SK-N-SH treated with all-trans-retinoic acid at 6 μM for 48 hours (cell line): Measurements from ENCODE around the gene CHRNG.

Source experiments
- ARNTL ChIP-seq: fragments of 450-650 bp; formaldehyde crosslinking; IDR thresholded peaks from 2 replicates; pipeline ENCODE4 v1.5.0; 2020; ENCODE audit warnings: low read depth, mild to moderate bottlenecking, moderate library complexity, borderline replicate concordance
- CSDC2 ChIP-seq: fragments of 250-450 bp; sonication (Bioruptor Pico); IDR thresholded peaks from 2 replicates; pipeline ENCODE4 v1.5.0; 2020; ENCODE audit warnings: mild to moderate bottlenecking, moderate library complexity
- CSRNP3 ChIP-seq: fragments of 250-450 bp; sonication (Bioruptor Pico); IDR thresholded peaks from 2 replicates; pipeline ENCODE4 v1.5.1; 2021; ENCODE audit warnings: mild to moderate bottlenecking, moderate library complexity
- GLIS3 ChIP-seq: fragments of 250-450 bp; sonication (Bioruptor Pico); IDR thresholded peaks from 2 replicates; pipeline ENCODE4 v1.5.0; 2020; ENCODE audit warnings: mild to moderate bottlenecking, moderate library complexity
- ISL1 ChIP-seq: fragments of 250-450 bp; sonication (Bioruptor Pico); IDR thresholded peaks from 2 replicates; pipeline ENCODE4 v2.1.2; 2022; ENCODE audit warnings: mild to moderate bottlenecking, moderate library complexity
- RARB ChIP-seq: fragments of 250-450 bp; sonication (Bioruptor Pico); IDR thresholded peaks from 2 replicates; pipeline ENCODE4 v1.8.0; 2021; ENCODE audit warnings: mild to moderate bottlenecking, moderate library complexity
- ZFP3 ChIP-seq: fragments of 250-450 bp; sonication (Bioruptor Pico); IDR thresholded peaks from 2 replicates; pipeline ENCODE4 v1.5.0; 2020; ENCODE audit warnings: mild to moderate bottlenecking, moderate library complexity
- ZFP30 ChIP-seq: fragments of 450-650 bp; formaldehyde crosslinking; IDR thresholded peaks from 2 replicates; pipeline ENCODE4 v1.5.0; 2022; ENCODE audit warnings: mild to moderate bottlenecking, moderate library complexity
- ZNF8 ChIP-seq: fragments of 450-650 bp; formaldehyde crosslinking; IDR thresholded peaks from 2 replicates; pipeline ENCODE4 v1.5.0; 2020; ENCODE audit warnings: mild to moderate bottlenecking, moderate library complexity
- TF ChIP-seq, protein P1 (sequence below): fragments of 250-450 bp; sonication (Bioruptor Pico); IDR thresholded peaks from 2 replicates; pipeline ENCODE4 v1.5.1; 2020; ENCODE audit warnings: low read depth, mild to moderate bottlenecking, moderate library complexity
- TF ChIP-seq, protein P2 (sequence below): fragments of 250-450 bp; sonication (Bioruptor Pico); IDR thresholded peaks from 2 replicates; pipeline ENCODE4 v1.8.0; 2020; ENCODE audit warnings: mild to moderate bottlenecking, moderate library complexity, borderline replicate concordance

GRCh38 chr2:232502511-232502910 lies 37.0 kb upstream of the CHRNG start:
- no peak for TF ChIP-seq RARB (CRISPR knock-in tag)
- TF ChIP-seq, protein P1, sequence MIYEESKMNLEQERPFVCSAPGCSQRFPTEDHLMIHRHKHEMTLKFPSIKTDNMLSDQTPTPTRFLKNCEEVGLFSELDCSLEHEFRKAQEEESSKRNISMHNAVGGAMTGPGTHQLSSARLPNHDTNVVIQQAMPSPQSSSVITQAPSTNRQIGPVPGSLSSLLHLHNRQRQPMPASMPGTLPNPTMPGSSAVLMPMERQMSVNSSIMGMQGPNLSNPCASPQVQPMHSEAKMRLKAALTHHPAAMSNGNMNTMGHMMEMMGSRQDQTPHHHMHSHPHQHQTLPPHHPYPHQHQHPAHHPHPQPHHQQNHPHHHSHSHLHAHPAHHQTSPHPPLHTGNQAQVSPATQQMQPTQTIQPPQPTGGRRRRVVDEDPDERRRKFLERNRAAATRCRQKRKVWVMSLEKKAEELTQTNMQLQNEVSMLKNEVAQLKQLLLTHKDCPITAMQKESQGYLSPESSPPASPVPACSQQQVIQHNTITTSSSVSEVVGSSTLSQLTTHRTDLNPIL (CRISPR knock-in tag) = no peak
- TF ChIP-seq ZFP30 = no peak
- TF ChIP-seq ISL1 (CRISPR knock-in tag) = no peak
- no peak for TF ChIP-seq CSDC2
- no peak for TF ChIP-seq ZFP3
- no peak for TF ChIP-seq CSRNP3 (CRISPR knock-in tag)
- TF ChIP-seq ZNF8 (CRISPR knock-in tag) = no peak
- TF ChIP-seq ARNTL (CRISPR knock-in tag) = no peak
- TF ChIP-seq, protein P2, sequence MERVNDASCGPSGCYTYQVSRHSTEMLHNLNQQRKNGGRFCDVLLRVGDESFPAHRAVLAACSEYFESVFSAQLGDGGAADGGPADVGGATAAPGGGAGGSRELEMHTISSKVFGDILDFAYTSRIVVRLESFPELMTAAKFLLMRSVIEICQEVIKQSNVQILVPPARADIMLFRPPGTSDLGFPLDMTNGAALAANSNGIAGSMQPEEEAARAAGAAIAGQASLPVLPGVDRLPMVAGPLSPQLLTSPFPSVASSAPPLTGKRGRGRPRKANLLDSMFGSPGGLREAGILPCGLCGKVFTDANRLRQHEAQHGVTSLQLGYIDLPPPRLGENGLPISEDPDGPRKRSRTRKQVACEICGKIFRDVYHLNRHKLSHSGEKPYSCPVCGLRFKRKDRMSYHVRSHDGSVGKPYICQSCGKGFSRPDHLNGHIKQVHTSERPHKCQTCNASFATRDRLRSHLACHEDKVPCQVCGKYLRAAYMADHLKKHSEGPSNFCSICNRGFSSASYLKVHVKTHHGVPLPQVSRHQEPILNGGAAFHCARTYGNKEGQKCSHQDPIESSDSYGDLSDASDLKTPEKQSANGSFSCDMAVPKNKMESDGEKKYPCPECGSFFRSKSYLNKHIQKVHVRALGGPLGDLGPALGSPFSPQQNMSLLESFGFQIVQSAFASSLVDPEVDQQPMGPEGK (CRISPR knock-in tag) = no peak
- TF ChIP-seq GLIS3 (CRISPR knock-in tag) = no peak
